Gastroesophageal sphincter (tissue), 3 donors: ENCODE measurements around the gene AADAC.

ENCODE experiments used
- POLR2AphosphoS5 ChIP-seq: sonication (generic); formaldehyde crosslinking; IDR thresholded peaks from one replicate; pipeline ENCODE4 v1.6.1; 2017; ENCODE audit warnings: antibody characterized with exemption
- TF ChIP-seq, protein P1 (sequence below), 4 experiments: fragments of 200-600 bp in 2 of 4; fragments of 450-650 bp in 2 of 4; sonication (generic) in 1 of 4; IDR thresholded peaks; one replicate each; pipeline ENCODE4 v1.5.1; 2017 to 2019; ENCODE audit warnings: antibody characterized with exemption in 4 of 4, mild to moderate bottlenecking in 2 of 4, moderate library complexity in 2 of 4

DNA sequence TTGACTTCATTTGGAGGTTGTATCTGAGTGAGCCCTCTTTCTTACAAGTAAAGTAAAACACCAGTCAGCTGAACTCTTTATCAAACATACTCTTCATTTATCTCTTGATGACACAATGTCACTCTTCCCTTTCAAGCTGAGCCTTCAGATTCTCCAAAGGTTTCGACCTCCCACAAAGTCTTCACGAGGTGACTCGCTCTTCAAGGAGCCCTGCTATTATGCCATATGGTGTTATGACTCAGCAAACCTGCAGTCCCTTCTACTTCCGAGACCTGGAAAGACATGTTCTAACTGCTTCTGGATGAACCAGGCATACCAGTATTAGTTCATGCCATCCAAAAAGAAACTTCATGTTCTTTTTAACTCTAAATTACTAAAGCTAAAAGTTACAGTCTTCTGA is 23.1 kb downstream of the AADAC start:
- TF ChIP-seq, protein P1, sequence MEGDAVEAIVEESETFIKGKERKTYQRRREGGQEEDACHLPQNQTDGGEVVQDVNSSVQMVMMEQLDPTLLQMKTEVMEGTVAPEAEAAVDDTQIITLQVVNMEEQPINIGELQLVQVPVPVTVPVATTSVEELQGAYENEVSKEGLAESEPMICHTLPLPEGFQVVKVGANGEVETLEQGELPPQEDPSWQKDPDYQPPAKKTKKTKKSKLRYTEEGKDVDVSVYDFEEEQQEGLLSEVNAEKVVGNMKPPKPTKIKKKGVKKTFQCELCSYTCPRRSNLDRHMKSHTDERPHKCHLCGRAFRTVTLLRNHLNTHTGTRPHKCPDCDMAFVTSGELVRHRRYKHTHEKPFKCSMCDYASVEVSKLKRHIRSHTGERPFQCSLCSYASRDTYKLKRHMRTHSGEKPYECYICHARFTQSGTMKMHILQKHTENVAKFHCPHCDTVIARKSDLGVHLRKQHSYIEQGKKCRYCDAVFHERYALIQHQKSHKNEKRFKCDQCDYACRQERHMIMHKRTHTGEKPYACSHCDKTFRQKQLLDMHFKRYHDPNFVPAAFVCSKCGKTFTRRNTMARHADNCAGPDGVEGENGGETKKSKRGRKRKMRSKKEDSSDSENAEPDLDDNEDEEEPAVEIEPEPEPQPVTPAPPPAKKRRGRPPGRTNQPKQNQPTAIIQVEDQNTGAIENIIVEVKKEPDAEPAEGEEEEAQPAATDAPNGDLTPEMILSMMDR (IDR thresholded peaks at IDR 0.05) = no peak
- TF ChIP-seq POLR2AphosphoS5 = no peak
